NT2/D1 (cell line): ENCODE results near the gene OR2T11.
"Not testable (repeated sequence)": the region's sequence is repeated elsewhere in the genome, so short reads cannot be mapped to it uniquely, and the experiment has no call there.

ENCODE experiments used
- YY1 ChIP-seq: IDR thresholded peaks from 2 replicates; pipeline ENCODE4 v1.6.1; 2011; ENCODE audit not compliant: insufficient read length, insufficient read depth
- ZNF274 ChIP-seq: IDR thresholded peaks from 2 replicates; pipeline ENCODE4 v1.6.1; 2011; ENCODE audit warnings: mild to moderate bottlenecking, low read depth, low read length

GRCh38 chr1:248645178-248645577, 10.3 kb upstream of the OR2T11 start, which contains the start of gene OR2T35:
- TF ChIP-seq YY1, ZNF274: not testable (repeated sequence)
